Measurements from ENCODE around the gene KRTAP23-1.

GRCh38 chr21:30333736-30334135, 14.7 kb downstream of the KRTAP23-1 start:
- TF ChIP-seq CTCF (conservative IDR thresholded peaks at IDR 0.05; ENCODE audit: low read length) (no peak), EZH2phosphoT487 (IDR thresholded peaks at IDR 0.05; ENCODE audit: borderline replicate concordance, low read depth, low read length) (no peak)
